GM19099 (cell line): ENCODE results near the gene ZNF219.

Experiments
- POLR2A ChIP-seq: IDR thresholded peaks from 3 replicates; pipeline ENCODE4 v1.6.1; 2011; ENCODE audit warnings: low read depth; ENCODE audit not compliant: insufficient read length; ENCODE audit errors: extremely low read depth

ZNF219 gene

DNA sequence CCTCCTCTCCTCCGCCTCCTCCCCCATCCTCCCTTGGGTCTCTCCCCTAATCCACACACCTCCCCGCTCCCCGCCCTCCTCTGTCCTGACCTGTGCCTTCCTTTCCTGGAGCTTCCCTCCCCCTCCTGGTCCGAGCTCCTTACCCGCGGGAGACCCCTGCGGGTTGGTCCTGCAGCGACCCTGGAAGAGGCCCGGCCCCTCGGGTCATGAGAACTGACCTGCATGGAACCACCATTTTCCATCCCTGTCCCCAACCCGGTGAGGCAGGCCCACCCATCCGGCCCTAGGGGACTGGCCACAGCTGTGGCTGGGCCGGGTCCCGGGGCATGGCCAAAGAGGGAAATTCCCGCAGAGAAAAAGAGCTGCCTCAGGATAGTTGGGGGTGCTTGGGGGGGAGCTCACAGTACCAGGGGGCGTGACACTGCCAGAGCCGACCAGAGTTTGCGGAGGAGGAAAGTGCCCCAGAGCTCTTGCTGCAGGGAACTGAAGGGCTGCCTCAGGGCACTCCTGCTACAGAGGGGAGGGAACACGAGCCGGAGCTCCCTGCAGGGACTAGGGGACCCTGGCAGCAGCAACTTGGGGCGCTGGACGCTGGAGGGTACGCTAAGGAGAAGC, 27.7 kb downstream of the ZNF219 start:
- TF ChIP-seq POLR2A: no peak

DNA sequence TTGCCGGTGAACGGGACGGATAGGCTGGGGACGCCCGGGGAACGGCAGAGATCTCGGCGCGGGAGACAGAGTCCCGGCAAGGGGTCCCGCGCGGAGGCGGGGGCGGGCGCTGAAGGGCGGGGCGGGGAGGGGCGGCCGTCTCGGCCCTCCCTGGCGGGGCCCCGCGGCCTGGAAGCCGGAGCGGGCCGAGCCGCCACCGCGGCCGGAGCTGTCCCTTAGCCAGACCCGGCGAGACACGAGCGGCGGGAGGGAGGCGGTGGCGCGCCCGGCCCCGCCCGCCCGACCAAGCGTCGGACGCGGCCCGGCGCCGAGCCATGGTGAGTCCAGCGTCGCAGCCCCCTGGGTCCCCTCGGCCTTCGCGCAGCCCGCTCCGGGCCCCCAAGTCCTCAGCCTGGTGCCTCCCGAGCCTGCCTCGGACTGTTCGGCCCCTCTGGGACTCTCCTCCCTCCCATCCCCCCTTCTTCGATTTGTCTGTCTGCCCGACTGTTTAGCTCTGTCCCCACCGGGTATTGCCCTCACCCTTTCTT, 28.3 kb downstream of the ZNF219 start, which contains the start of gene ARHGEF40:
Gene ARHGEF40, plus strand, starts transcription at position 222 of the 527 bp plus-strand sequence. Its CDS starts 93 bp downstream, at position 315.
- TF ChIP-seq POLR2A: no peak

DNA sequence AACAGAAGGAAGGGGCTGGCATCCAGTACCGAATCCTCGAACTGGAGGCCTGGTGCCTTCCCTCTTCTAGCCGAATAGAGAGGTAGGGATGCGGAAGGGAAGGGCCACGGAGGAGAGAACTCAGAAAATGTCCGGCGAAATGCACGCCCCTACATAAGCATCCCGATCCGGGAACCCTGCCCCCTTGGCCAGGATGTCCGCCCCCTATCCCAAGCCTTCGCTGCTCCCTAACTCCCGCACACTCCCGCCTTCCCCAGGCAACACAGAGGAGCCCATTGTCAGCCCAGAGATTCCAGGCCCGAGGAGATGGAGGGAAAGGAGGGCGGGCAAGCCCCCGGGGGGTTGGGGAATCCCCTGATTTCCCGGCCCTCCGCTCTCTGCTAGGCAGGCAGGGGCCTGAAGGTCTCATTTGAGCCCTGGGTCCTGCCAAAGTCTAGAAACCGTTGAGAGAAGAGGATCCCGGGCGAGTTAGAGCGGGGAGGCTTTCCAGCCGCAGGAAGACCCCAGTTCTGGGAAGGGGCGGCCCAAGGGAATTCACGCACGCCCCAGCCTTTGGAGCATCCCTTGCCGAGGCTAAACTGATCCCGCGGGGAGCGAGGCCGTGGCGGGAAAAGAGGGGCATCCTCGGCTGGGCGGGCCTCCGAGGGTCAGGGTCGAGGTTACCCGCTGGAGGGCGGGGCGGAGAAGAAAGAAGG, 28.9 kb downstream of the ZNF219 start:
- no peak for TF ChIP-seq POLR2A

DNA sequence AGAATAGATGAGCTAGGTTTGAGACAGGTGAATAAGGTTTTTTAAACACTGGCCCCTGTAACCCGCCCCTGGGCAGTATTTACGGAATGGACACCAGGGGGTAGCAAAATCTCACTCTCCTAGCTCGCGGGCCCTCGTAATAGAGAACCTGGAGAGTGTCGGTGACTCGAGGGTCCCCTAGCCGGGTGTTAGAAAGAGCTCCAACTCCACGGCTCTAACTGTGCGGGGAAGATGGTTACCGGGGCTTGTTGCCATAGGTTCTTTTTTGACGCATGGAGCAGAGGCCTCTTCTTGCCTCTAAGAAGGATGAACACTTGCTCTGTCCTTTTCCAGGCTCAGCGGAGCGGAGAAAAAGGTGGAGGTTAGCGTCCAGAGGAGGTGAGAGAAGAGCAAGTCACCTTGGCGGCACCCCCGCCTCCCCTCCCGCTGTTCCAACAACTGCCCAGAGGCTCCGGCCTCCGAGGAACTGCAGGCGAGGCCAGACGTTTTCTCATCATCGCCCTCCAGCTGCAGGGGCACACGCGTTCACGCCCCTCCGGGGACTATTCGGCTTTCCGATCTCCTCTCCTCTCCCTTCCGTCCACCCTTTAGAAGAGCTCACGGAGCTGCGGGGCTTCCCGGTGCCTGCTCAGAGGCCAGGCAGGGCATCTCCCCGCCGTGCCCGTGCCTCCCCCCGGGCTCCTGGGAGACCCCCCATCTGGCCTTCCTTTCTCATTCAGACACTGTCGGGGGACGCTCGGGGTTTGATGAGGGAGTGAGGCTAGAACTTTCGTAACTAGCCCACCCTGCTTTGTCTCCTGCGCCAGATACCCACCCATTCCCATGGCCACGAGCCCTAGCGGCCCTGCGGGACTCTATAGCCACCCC, 29.7 kb downstream of the ZNF219 start:
- no peak for TF ChIP-seq POLR2A

DNA sequence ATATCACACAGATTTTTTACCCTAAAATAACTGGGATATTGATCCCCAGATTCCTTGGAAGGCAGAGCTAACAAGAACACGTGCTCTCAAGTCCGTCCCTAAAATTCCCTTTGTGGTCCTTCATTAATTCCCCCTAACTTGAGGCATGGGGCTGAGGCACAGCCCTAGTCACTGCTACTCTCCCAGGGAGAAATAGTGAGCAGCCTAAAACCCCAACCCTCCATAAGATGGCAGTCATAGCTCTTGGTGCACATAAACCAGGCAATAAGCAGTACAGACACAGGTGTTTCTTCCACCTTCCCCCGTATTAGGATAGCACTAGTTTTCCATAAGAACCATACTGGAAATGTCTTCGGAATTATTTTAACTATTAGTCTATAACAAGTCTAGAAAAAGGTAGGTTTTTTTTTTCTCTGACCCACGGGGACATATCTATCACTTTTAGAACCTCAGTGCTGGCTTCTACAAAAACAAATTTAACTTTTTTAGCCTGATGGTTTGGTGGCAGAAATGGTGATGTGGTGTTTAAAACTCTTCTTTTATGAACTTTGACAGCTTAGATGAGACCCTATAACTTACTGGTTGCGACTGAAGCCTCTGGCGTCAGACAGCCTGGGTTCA, 31.5 kb downstream of the ZNF219 start:
- no peak for TF ChIP-seq POLR2A

DNA sequence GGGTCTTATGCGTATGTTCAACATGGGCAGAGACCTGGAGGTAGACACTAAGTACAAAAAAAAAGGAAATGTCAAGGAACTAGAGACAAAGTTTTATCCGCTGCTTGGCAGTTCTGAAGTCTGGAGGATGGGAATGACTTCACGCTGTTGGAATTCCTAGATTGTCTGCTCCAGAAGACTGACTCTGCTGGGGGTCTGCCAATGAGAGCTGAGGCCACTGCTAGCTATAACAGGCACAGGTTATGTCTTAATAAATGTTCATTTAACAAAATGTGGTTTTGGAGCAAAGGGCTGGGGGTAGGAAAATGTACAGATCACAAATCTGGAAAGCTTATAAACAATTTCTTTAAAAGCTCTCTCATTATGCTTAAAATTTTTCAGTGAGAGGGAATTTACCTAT, 35.0 kb downstream of the ZNF219 start:
- no peak for TF ChIP-seq POLR2A

DNA sequence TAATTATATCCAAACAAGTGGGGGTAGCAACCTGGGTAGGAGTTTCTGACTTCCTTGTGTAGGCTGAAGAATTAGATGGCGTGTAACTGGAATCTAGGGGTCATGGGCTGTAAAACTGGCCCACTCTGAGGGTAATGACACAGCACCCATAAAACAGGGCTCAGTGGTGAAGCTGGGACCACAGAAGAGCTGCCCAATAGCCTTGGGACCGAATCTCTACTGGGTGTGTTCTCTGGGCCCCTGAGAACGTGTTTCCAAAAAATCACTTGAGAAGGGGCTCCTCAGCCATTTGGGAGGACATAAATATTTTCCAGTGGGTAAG, 37.1 kb downstream of the ZNF219 start:
- TF ChIP-seq POLR2A: no peak

DNA sequence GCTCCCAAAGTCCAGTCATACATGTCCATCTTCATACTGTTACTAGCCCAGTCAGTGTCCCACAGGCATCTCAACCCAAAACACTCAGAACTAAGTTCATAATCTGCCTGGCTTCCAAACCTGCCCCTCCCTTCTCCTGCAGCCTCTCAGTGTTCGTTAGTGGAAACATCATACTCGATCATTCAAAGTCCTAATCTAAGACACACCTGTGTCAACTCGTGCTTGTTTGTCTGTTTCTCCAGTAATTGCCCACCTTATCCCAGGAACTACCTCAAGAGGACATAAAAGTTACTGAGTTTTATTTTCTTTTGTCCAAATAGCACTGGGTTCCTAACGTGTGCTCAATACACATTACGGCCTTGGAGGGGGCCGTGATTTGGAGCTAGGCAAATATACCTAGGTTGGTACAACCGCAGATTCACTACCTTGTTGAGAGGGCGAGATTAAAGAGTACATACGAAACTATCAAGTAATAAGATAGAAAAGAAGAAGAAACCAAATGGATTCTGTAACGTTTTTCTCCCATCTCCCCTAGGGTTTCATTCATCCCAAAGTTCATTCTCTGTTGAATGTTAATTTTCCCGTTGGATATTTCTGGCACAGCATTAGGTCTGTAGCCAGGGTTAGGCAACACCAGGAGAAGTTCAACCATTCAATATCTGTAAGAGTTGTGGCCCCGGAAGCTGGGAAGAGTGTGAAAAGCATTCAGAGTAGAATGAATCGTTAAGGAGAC, 37.7 kb downstream of the ZNF219 start:
- no peak for TF ChIP-seq POLR2A

DNA sequence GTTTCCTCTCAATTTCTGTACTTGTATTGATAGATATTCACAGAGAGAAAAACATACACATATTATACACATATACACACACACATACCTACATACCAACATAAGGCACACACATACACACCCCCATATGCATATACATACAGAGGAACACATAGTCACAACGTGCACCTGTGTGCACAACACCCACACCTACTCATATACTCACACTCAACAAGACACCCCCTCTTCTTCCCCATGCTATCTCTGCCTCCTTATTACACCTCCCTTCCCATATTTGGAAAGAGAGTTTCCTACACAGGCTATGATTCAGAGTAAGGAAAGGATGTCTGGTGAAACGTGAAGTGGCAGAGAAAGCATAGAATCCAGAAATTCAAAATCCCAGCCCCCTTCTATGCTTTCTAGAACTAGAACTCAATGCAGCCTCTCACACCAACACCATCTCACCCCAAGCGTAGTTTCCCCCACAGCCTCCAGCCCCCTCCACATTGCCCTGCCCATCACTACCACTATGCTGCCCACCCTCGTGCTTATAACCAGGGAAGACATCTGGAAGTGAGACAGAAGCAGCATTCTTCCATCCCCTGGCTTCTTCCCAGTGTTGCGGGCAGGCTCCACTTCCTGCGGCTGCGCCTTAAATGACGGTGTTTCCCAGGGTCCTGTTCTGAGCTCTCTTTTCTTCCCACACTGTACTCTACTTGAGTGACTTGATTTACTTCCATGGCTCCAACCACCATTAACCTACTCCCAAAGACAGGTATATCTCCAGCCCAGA, 38.4 kb downstream of the ZNF219 start:
- TF ChIP-seq POLR2A: no peak

DNA sequence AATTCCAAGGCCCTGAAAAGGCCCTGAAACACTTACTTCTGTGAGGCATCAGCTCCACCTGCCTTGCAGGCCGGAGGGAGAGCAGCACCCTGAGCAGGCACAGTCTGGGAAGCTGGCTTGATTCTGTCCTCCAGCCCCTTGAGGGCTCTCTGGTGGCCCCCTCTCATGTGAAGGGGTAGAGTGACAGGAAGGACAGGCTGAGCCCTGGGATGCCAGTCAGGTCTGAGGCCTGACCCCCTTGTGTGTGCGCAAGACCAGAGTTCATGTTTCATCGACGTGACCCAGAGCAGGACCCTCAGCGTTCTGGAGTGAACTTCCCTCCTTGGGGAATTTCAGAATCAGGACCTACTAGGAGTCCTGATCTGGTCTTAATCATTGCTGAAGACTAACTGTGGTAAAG, 39.6 kb downstream of the ZNF219 start:
- no peak for TF ChIP-seq POLR2A

DNA sequence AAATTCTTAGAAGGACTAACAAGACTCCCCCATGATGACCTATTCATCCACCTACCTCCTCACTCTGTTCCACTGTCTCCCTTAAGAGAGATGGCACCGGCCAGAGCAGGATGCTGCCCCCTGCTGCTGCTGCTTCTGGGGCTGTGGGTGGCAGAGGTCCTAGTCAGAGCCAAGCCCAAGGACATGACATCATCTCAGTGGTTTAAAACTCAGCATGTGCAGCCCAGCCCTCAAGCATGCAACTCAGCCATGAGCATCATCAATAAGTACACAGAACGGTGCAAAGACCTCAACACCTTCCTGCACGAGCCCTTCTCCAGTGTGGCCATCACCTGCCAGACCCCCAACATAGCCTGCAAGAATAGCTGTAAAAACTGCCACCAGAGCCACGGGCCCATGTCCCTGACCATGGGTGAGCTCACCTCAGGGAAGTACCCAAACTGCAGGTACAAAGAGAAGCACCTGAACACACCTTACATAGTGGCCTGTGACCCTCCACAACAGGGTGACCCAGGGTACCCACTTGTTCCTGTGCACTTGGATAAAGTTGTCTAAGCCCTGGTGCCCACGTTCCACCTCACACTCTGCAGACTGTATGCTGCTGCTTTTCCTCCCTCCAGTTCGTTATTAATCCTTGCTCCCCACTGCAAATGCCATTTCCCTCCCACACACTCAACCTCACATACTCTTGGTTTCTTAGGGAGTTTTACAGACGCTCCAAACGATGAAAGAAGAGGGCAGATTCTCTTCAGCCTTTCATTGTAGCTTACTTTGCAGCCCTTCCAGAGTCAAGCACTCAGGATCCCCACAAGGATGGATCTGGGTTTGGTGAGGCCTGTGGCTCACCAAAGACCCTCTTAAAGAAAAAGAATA, 40.4 kb downstream of the ZNF219 start, which contains the start of gene RNASE8:
Gene RNASE8, plus strand, starts transcription at position 20 of the 873 bp plus-strand sequence. Its CDS starts 71 bp downstream, at position 91.
- TF ChIP-seq POLR2A: no peak

DNA sequence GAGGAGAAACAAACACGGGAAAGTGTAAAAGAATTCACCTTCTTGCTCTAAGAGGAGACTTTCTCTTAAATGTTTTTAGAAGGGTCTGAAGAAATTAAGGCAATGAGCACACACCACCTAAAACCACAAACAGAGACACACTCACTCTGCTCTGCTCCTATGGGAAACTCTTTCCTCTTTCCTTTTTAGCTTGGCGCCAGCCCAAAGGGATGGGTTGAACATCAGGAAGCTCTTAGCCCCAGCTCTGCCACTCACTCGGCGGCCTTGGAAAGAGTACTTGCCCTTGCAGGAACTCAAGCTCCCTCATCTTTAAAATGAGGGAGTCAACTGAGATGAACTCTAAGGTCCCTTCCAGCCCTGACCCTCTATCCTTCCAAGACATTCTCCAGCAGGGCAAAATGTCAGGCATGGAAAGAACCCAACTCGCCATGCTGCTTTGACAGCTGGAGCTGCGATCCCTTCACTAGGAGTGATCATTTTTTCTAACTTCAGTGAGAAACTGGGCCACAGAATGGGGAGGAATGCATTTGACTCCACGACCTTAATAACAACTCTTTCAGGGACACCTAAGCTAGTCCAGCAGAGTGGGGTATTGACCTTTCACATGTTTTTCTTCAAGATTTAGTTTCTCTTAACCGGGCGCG, 41.8 kb downstream of the ZNF219 start:
- TF ChIP-seq POLR2A: no peak

DNA sequence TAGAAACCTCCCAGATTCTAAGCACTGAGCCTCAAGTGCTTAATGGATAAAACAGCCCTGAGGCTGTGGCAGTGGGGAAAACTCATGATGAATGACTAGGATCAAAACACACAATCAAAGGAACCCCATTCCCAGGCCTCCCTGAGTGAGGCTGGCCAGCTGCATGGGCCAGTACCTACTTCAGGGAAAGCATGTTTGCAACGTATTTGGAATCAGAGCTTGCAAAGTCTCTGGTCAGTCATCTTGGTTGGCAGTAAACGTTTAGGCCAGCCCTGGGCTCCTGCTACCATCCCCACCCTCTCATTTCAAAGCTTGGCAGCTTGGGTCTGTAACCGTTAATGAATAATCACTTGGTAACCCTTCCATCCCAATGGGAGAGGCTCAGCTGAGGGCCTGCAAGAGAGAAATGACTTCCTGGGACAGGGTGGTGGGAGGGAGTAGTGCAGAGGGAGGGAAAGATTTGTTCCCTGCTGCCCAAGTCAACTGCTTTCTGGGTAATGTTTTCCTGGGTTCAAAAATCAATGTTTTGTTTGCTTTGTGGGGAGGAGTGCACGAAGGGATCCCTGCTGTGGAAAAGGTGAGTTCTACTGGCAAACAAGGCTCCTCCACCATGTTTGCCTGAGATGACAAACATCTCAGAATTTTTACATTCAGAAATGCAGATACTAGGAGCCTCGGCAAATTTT, 42.9 kb downstream of the ZNF219 start:
- no peak for TF ChIP-seq POLR2A
